Skin of body (tissue), 3 donors: Measurements from ENCODE around the gene MYLK2. TPM values are rescaled to one million over a fixed set of nuclear protein-coding genes. Genes with fewer than 3 reads are reported as not detected.

Experiments used
- DNase-seq: peaks from one replicate; lab custom pipeline; 2025; lab: John Stamatoyannopoulos, UW
- small RNA-seq: library from RNA; depleted of rRNA; stranded (forward); fragments of <200 nt; gene quantifications from one replicate; pipeline ENCODE3, GENCODE V24; 2014; ENCODE audit warnings: low replicate concordance
- total RNA-seq: library from RNA; depleted of rRNA; stranded (reverse); fragments of >200 nt; gene quantifications from one replicate; pipeline ENCODE4 v1.2.3, GENCODE V29; 2014

Gene MYLK2
- total RNA-seq, 1 donor from 2014 or later = 6.1 TPM

DNA sequence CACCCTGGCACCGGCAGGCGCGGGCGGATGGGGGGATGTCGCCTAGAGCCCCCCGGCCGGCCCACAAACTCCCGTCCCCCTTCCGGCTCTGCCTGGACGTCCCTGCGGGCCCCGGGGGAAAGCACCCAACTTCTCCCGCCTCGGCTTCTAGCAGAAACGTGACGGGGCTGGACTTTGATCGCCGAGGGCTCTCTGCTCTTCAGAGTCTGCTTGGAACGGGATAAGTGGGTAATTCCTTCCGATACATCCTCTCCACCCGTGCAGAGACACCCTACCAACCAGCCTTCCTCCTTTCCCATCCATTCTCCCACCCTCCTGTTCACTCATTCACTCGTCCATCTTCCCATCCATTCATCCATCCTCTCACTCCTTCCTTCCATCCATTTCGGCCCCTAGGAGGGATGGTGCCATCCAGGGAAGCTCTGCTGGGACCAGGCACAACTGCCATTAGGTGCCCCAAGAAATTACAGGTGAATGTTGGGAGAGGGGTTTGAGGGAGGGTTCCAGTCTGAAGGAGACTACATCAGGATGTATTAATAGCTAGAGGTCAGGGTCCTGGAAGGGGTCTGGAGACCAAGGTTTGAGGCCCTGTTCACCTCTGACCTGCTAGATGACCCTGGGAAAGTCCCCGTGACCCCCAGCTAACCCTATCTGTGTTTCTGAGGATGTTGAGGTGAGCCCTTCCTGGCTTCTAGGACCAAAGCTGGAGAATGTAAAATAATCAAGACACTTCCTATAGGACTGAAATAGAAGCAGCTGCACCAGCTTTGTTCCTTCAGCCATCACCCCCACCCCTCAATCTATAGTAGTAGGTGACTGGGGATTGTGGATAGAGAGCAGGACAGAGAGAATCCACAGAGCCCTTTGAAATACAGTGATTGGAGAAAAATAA lies 51.8 kb downstream of the MYLK2 start:
- no peak for DNase-seq

DNA sequence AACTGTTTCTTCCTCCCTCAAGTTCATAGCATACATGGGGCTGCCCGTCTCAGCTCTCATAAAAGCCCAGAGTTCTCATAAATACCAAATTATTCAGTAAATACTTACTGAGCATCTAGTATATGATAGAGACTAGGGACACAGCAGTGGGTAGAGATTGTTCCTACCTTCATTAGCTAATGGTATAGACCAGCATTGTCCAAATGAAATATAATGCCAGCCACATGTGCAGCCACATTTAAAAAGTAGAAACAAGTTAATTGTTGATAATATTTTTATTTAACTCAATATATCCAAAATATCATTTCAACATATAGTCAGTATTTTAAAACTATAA lies 52.4 kb downstream of the MYLK2 start:
- DNase-seq = no peak

DNA sequence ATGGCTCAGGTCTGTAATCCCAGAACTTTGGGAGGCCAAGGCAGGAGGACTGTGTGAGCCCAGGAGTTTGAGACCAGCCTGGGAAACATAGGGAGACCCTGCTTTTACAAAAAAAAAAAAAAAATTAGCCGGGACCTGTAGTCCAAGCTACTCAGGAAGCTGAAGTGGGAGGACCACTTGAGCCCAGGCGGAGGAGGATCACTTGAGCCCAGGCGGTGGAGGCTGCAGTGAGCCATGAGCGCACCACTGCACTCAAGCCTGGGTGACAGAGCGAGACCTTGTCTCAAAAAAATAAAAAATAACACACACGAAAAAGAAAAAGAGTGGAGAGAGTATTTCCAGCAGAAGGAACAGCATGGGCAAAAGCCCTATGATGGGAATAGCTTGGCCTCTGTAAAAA lies 53.2 kb downstream of the MYLK2 start:
- DNase-seq = no peak

DNA sequence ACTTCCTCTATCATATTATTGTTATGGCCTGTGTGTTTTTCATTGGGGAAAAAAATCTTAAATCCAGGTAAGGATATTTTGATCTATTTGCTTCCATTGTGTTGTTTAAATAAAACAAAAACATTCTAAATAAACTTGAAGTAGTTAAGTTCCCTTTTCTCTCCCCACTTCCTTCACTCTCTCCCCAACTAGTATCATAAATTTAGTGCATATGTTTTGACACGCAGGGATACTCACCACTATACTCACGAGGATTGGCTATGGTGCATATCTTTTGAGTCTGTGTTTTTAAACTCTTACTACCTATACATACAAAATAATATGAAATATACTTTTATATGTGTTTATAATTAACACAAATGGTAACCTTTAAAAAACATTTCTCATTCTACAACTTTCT lies 56.5 kb downstream of the MYLK2 start:
- no peak for DNase-seq

DNA sequence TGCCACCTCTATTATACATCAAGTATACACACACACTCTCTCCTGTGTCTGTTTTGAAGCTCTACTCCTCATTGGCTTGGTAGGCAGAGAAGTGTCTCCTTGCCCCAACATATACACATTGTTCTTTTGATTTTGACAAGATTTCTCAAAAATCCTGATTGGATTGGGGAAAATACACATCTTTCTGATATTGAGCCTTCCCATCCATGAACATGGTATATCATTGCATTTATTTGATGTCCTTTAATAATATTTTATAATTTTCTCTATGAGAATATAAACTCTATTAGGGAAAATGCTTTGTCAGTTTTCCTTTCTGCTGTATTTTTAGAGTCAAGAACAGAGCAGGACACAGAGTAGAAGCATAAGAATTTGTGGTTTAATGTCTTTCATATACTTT lies 58.5 kb downstream of the MYLK2 start:
- no peak for DNase-seq

DNA sequence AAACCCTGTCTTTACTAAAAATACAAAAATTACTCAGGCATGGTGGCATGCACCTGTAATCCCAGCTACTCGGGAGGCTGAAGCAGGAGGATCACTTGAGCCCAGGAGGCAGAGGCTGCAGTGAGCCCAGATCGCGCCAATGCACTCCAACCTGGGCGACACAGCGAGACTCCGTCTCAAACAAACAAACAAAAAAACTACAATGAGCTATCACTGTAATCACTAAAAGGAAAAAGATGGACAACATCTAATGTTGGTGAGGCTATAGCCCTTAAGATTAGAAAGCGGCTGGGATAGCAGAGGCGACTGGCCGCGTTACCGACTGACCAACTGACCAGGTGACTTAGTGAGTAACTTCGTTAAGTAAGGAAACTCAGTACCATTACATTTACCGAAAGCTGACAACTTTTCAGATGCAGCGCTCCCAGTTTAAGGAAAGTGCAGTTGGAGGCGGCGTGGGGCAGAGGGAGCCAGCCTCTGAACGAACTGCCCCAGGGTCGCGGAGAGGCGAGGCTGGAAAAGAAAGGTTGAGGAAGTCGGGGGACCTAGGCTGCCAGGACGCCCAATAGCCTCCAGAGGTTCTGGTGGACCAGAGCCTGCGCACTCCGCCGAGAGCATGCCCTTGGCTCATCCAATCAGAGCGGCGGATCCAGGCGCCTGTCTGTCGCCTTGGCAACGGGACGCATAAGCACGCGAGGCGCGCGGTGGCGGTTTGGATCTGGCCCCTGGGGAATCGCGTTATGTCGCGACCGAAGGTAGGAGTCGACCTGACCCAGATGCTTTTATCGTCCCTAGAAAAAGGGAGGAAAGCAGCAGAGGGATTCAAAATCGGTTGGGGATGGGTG lies 60.2 kb downstream of the MYLK2 start:
- DNase-seq = peak; percentile 93

DNA sequence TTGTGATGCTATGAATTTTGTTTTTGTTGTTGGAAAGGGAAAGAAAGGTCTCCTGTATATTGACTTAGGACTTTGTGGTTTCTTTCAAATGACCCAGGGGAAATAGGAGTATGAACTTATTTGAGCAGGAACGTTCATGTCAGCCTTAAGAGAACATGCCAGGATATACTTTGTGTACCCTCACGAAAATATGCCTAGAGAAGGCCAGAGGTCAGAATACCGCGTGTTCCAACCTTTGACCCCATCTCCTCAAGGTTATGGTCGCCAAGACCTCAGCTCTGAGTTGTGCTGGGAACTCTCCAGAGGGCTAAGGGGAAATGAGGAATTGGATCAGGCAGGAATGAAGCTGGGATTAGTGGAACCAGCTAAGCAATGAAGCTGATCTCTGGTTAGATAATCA lies 62.8 kb downstream of the MYLK2 start:
- DNase-seq = no peak

DNA sequence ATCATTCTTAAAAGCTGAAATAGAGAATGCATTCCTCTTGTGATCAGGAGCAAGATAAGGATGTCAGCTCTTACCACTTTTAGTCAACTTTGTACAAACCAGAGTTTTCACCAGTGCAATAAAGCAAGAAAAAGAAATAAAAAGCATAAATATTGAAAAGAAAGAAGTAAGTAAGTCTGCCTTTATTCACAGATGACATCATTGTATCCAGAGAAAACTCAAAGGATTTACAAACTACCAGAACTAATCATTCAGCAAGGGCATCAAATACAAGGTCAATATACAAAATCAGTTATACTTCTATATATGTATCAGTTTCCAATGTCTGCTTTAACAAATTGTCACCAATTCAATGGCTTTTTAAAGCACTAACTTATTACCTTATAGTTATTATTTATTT lies 64.7 kb downstream of the MYLK2 start:
- no peak for DNase-seq

Small RNAs within 50 kb of the gene (small RNA-seq; reads per million reads assigned to genes)
- gene AL160175.1 = not detected

Other genes with a start within 250 kb of the MYLK2 start
- gene ID1, start 214.1 kb upstream of the MYLK2 start, total RNA-seq = 130 TPM
- 4.1 TPM for gene COX4I2, start 181.4 kb upstream of the MYLK2 start, total RNA-seq
- 56.4 TPM for gene BCL2L1, start 96.5 kb upstream of the MYLK2 start, total RNA-seq
- gene TPX2, start 80.1 kb upstream of the MYLK2 start, total RNA-seq = 14.8 TPM
- 1.4 TPM for gene FOXS1, start 26.2 kb downstream of the MYLK2 start, total RNA-seq
- gene DUSP15, start 51.2 kb downstream of the MYLK2 start, total RNA-seq = 3.2 TPM
- 0.30 TPM for gene TTLL9, start 51.3 kb downstream of the MYLK2 start, total RNA-seq
- gene PDRG1, start 132.7 kb downstream of the MYLK2 start, total RNA-seq = 4.4 TPM
- gene XKR7, start 148.8 kb downstream of the MYLK2 start, total RNA-seq = not detected
- gene CCM2L, start 191.1 kb downstream of the MYLK2 start, total RNA-seq = 3.0 TPM
- 11.5 TPM for gene HCK, start 232.9 kb downstream of the MYLK2 start, total RNA-seq